CD4-positive, alpha-beta T cell treated with Interleukin-2 at 100 ng/mL for 4 hours (primary cell): ENCODE measurements around the gene LTA.

Experiments used
- DNase-seq: peaks from one replicate; pipeline ENCODE4 v3.0.0-alpha.2; 2020; ENCODE audit warnings: low spot score

LTA gene

DNA sequence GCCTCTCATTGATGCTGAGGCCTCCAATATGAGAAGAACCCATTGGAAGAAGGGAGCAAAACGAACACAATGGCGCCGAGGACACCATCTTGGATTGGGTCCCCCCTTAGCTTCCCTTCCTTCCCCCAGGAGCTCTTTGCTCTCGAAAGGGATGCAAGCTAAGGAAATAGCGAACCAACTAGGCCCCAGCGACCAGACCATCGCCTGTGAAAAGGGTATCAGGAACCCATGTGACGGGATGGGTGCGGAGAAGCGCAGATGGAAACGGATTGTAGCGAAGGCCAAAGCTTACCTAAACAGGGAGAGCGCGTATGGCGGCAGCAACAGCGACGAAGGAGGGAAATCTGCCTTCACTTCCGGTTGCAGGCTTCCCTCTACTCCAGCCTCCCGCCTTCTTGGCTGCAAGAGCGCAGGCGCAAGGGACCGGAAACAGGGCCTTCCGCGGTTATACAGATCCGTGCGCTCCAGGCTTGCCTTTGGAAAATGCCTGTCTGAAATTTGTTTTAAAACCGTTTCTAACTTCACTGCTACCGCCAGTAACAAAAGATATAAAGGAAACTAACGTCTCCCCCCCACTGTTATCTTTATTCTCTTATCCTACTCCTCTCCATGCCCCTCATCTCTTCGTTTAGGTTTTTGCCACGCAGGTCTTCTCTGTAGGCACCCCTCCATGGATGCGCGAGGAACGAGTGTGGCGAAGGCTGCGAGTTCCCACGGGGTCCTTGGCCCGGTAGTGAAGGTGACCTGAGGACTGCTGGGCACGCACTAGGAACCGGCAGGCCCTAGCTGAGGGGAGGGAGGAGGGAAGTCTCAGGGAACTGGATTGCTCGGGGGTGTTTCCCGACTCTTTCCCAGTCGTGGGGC, 30.2 kb upstream of the LTA start, which contains the start of gene DDX39B:
TSS of gene DDX39B (minus strand) at position 346 of the 864 bp plus-strand sequence. CDS start 1,471 bp downstream, outside the sequence.
- DNase-seq, result peak; percentile 96

DNA sequence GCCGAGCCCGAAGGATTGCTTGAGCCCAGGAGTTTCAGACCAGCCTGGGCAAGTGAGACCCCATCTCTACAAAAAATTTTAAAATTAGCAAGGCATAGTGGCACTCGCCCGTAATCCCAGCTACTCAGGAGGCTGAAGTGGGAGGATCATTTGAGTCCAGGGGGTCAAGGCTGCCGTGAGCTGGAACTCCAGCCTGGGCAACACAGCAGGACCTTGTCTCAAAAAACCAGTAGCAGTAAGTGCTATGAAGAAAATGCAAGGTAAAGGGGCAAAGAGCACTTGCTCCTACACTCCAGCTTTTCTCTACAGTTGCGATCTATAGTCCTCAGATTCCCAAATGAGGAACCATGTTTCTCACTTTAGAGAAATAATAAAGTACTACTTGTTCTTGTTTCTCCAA, 28.4 kb upstream of the LTA start:
- DNase-seq, result no peak

DNA sequence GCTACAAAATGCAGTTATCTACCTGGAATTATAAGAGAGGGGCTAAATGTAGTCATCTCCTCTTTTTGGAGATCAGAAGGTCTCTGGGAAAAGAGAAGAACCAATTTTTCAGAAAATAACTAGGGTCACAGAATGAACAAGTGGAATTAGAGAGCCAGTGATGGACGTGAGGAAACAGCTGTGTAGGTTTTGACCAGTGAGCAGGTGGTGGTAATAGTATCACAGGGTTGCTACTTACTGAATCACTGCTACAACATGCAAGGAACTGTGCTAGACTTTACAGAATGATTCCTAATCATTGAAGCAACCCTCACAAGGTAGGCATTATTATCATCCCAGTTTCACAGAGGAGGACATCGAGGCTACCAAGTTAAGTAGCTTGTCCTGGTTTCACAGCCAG, 27.4 kb upstream of the LTA start:
- DNase-seq, result no peak

DNA sequence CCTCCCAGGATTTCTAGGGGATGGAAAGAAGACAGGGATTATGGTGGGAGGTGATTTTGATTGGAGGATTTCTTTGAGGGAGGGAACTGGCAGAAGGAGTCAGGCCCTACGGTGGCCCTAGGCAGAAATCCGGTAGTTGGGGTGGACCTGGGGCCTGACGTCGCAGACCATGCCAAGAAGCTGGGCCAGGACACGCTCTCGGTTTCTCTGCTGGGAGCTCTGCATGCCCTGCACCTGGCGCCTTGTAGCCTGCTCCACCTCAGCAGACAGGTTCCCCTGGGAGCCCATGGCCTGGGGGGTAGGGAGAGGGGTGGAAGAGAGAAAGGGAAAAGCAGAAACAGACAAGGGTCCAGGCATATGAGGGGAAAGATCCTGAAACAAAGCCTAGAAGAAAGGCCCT, 26.8 kb upstream of the LTA start:
- DNase-seq, result no peak

DNA sequence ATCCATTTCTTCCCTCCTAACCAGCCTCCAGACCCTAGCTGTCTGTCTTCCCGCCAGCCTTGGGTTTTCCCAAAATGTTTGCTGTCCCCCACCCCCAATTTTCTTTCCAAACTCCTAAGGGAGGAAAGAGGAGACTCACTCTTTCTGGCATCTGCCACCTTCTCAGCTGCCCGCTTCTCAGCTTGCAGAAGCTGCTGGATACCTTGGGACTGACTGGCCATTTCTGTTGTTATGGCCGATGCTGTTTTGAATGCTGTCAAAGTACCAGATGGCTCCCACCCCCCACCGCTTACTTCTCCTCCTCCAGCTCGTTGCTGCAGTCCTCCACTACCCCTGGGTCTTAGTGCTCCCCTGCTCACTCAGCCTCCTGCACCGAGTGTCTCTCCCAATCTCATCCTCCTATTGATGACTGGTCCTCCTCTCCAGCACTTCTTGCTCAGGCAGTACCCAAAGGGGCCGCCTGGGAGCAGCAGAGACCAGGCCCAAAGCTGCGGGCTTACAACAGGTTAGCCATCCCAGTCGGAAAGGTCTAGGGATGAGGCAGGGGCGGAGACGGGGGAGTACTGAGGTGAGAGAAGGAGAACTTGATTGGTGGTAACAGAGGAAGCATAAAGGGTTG, 25.6 kb upstream of the LTA start, which contains the start of gene ATP6V1G2:
TSS of gene ATP6V1G2 (minus strand) at position 270 of the 619 bp plus-strand sequence. CDS start at position 221, 49 bp downstream.
- DNase-seq, result peak; percentile 88

DNA sequence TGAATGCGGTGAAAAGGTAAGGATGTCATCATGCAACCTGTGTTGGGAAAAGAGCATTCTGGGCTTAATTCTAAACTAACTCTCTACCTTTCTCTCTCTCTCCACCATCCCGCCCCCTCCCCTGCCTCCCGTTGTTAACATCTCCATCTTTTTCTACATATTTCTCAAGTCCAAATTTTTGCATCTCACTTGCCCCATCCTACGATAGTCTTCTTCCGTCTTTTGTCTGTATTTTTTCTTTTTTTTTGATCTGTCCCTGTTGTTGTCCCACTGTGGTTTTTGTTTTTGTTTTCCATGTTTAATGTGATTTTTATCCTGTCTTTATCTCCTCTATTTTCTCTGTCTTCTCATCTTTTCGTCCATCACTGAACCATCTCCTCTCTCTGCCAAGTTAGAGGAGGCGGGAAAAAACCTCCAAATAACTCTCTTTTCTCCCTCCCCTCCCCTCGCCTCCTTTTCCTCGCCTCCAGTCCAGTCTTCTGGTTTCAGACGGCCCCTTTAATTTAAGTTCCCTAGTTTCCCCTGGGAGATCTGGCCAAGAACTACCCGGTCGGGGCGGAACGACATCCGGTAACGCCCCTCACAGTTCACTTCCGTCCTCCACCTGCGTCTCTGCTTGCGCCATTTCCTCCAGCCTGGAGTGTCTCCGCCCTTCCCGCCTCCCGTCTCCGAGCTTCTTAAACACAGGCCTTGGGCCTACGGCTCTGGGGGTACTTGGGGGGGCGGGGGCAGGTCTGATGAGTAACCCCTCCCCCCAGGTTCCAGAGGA, 24.9 kb upstream of the LTA start, which contains the start of gene NFKBIL1:
TSS of gene NFKBIL1 (plus strand) at position 651 of the 769 bp plus-strand sequence. CDS start at position 738, 87 bp downstream.
- DNase-seq, result peak; percentile 90

DNA sequence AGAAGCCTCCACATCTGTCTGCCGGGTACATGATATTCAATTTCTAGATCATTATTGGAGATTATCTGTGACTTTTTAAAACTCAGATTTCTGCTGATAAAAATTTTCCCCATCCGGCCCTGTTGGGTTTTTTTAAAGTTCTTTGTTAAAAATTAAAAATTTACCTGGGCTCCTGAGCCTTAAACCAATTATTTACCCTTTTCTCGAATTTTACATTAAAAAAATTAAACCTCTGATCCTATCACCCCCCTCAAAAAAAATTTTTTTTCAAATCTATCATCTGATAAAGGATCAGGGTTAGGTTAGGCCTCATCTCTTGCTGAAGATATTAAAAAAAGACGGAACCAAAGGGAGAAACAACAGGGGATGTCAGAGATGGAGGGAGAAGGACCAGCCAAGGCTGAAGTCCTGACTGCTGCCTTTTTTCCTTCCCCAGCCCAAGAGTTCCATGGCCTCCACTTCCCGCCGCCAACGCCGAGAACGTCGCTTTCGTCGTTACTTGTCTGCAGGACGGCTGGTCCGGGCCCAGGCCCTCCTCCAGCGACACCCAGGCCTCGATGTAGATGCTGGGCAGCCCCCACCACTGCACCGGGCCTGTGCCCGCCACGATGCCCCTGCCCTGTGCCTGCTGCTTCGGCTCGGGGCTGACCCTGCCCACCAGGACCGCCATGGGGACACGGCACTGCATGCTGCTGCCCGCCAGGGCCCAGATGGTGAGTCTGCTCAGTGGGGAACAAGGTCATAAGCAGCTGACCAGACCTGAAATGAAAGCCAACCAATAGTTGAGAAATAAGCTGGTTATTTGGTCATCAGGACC, 24.2 kb upstream of the LTA start:
- no peak for DNase-seq

DNA sequence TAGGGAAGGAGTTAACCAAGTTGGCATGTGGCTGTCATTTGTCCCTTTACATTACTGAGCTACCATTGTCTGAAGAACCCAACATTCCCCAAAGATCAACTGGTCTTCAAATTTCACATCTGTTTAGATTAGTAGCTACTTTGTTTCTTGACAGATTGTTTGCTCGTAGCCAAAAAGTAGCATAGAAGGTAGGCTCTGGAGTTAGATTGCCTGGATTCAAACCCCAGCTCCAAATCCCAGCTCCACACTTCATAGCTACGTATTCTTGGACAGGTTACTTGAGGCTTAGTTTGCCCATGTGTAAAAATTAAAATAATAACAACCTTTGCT, 23.6 kb upstream of the LTA start:
- no peak for DNase-seq

DNA sequence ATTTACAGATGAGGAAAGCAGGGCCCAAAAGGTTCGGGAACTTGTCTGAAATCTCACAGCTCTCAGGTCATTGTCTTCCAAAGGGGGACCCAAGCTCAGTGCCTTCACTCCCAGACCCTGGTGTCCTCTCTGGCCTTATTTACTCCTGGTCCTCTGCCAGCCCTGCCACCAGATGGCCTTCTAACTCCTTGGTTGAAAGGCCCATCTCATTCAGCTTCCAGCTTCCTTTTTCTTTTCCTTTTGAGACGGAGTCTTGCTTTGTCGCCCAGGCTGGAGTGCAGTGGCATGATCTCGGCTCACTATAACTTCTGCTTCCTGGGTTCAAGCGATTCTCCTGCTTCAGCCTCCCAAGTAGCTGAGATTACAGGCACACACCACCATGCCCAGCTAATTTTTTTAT, 20.7 kb upstream of the LTA start:
- peak; percentile 78 for DNase-seq

DNA sequence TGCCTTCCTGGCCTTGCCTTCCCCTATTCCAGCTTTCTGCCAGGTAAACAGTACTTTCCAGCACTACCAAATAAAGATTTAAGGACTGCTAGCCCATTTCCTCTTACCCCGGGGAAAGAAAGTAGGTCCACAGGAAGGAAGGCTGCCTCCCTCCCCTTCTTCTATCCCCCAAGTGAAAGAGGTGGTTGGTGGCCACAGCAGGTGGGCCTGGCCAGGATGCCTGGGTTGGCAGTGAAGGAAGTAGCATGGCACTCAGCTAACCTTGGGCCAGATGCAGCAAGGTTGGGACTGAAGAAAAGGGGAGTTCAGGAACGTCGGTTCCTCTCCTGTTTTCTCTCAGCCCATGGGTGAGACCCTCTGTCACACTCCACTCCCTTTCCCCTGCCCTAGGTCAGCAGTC, 15.8 kb upstream of the LTA start:
- no peak for DNase-seq

DNA sequence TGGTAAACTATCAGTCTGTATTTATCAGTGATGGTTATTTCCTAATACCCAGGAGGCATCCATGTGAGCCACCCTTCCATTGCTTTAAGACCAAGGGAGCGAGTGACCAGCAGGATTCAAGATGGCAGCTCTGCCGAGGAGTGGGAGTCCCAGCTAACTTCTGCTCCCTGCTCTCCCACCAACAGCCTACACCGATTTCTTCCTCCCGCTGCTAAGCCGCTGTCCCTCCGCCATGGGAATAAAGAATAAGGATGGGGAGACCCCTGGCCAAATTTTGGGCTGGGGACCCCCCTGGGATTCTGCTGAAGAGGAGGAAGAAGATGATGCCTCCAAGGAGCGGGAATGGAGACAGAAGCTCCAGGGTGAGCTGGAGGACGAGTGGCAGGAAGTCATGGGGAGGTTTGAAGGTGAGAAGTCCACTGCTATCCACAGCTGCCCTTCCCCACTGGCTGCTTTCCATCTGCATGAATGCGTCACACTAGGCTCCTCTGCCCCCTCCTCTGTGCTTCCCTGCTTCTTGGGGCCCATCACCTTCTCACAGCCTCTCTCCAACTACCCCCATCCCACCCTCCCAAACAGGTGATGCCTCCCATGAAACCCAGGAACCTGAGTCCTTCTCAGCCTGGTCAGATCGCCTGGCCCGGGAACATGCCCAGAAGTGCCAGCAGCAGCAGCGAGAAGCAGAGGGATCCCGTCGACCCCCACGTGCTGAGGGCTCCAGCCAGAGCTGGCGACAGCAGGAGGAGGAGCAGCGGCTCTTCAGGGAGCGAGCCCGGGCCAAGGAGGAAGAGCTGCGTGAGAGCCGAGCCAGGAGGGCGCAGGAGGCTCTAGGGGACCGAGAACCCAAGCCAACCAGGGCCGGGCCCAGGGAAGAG, 14.4 kb upstream of the LTA start:
- DNase-seq, result no peak

DNA sequence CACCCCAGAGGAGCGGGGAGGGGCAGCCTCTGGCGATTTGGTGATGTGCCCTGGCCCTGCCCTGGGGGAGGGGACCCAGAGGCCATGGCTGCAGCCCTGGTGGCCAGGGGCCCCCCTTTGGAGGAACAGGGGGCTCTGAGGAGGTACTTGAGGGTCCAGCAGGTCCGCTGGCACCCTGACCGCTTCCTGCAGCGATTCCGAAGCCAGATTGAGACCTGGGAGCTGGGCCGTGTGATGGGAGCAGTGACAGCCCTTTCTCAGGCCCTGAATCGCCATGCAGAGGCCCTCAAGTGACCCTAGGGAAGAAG, 13.8 kb upstream of the LTA start:
- DNase-seq, result no peak

DNA sequence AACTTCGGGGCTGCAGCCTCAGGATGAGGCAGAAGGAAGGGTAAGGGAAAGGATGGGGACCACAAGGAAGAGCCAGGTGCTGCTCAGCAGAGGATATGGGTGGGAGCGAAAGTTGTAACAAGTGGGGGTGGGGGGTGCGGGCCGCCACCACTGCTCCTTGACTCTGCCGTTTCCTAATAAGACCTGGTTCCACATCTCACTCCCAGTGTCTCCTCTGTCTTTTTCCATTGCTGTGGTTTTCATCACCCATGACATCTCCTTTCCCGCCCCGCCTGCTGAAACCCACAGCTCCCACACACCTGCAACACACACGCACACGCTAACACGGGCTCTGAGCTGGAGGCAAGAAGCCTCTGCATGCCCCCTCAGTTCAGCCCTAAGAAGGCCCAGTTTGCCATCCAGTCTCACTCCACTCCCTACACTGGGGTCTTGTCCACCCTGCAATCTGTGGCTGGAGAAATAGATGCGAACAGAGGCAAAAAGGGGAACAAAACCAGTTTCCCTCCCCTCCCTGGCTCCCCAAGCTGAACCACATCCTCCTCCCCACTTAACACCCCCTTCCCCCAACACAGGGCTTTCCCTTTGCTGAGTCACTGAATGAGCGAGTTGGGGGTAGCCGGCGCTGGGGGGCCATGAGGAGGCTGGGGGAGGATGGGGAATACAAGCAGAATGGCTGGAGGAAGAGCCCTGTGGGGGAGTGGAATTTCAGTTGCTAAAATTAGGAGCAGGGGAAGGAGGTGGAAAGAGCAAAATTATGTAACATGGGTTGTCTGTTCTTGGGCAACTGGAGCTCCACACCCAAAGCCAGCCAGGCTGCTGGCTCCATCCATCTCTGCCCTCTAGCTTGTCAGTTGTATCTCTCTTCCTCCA, 13.2 kb upstream of the LTA start:
- peak; percentile 71 for DNase-seq

DNA sequence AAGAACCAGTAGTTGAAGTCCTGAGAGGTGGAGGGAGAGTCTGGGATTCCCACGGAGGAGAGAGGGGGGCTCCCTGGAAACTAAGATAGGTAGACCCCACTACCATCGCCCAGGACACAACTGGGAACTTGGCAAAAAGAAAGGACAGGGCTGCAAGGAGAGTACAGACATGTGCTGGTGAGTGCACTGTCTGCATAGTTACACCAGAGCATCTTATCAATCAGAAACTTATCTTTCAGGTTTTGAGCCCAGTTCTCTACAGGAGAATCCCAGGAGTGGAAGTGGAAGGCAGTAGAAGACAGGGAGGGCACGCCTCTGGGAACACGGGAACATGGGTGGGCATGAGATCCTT, 12.5 kb upstream of the LTA start:
- DNase-seq, result no peak

DNA sequence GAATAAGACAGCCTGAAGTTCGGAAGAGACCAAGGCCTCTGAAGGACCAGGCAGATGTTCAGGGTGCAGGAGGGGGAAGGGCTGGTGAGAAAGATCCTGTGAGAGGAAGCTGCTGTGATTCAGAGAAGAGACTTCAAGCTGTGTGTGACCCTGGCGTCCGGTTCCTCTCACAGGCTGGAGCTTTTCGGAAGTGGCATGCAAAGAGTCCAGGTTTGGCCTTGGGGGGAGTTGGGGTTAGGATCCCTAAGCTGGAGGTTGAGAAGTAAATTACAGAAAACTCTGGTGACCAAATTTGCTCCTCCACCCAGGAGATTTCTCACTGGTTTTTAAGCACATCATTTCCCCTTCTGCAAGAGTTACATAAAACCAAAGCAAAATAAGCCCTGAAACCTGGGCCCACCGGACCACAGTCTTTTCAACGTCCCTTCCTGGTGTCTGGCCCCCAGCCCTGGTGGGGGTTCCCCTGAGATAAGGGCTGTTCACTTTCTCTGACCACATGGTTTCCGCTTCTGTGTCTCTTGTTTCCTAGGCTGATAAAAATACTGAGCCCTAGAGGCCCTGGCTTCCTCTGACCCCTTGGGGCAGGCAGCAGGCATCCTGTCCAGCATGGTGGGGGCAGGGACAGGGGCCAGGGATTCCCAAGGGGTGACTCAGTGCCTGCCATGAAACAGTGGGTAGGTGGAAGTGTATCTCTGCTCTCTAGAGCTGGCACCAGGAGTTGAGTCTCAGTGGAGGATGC, 12.0 kb upstream of the LTA start:
- peak; percentile 63 for DNase-seq

DNA sequence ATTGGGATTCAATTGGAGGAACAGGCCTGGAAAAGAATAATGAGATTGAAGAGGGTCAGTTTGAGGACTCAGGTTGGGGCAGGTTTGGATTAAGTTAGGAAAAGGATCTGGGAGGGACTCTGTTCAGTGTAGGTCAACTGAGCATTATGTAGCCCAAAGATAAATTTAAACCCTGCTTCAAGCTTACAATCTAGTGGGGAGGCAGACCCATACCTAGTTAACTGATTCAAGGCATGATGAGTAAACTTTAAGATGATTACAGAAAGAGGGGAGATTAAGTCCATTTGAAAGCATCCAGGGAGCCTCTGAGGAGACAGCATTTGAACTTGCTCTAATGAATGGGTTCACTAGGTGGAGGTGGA, 11.4 kb upstream of the LTA start:
- DNase-seq, result no peak

DNA sequence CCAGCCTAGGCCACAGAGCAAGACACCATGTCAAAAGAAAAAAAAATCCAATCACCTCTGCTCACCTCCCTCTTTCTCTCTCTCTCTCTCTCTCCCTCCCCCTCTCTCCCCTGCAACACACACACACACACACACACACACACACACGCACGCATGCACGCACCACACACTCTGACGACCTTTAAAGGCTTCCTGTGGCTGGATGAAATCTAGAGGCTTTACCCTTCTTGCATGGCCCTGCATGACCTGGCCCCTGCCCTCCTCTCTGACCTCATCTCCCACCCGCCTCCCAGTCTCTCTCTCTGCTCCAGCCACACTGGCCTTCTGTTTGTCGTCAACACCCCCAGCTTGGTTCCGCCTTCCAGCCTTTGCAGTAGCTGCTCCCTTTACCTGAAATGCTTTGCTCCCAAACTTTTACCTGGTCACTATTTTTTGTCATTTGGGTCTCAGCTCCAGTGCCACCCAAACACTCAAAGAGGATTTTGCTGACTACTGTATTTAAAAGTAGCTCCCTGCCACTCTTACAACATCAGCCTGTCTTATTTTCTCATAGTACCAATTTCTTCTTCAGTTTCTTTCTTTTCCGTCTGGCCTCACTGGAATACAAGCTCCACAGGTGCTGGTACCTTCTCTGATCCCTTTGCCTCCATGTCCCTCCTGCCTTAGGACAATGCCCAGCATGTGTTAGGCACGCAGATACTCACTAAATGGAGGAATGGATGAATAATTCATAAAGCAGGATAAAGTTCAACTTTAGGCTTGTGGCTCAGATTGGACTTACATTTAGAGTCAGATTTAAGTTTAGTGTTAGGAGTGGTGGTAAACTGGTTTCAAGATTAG, 4.3 kb upstream of the LTA start:
- DNase-seq, result peak; percentile 34

DNA sequence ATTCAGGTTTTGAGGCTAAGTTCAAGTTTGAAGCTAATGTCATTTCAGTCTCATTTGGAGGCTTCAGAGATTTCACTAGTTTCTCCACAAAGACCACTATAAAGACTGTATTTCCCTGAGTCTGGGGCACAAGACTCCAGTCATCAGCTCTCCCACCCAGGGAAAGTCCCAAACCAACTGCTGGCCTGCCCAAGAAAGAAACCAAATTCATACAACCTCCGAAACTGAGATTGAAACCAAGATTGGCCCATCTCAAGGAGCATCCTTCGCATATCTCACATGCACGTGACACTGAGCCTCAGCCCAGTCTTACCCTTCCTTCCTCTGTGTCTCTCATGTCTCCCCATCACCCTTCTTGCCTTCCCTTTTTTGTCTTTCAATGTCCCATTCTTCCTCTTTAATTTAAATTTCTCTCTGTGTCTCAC, 3.5 kb upstream of the LTA start:
- peak; percentile 83 for DNase-seq
